ENCODE measurements around the gene RAD21L1.

- TF ChIP-seq EP300 (IDR thresholded peaks at IDR 0.05): no peak
- TF ChIP-seq CTCF (IDR thresholded peaks at IDR 0.05): no peak
These were observed 47.5 kb downstream of the RAD21L1 start for GRCh38 chr20:1273366-1273765.
